Epithelial cell of proximal tubule (primary cell): ENCODE results near the gene LEFTY2. TPM values are rescaled to one million over a fixed set of nuclear protein-coding genes. Genes with fewer than 3 reads are reported as not detected.
"Not testable (repeated sequence)": the region's sequence is repeated elsewhere in the genome, so short reads cannot be mapped to it uniquely, and the experiment has no call there.

ENCODE experiments used
- DNase-seq: peaks from one replicate; pipeline ENCODE4 v3.0.0-alpha.2; 2011; ENCODE audit warnings: low read depth
- H3K4me3 ChIP-seq: 2 replicates; pipeline ENCODE4 v1.5.1; 2011; ENCODE audit warnings: low read depth, mild to moderate bottlenecking, low read length
- CTCF ChIP-seq: conservative IDR thresholded peaks from 2 replicates; pipeline ENCODE4 v1.5.1; 2012; ENCODE audit warnings: low read depth, mild to moderate bottlenecking, low read length
- total RNA-seq: library from RNA; depleted of rRNA; stranded (reverse); fragments of >200 nt; gene quantifications from 2 replicates; pipeline ENCODE4 v1.2.3, GENCODE V29; 2015

Gene LEFTY2
- total RNA-seq, 1 donor from 2014 or later, result not detected

GRCh38 chr1:225942574-225942973 is 1.6 kb upstream of the LEFTY2 start:
- DNase-seq, result no peak
- TF ChIP-seq CTCF, result no peak

GRCh38 chr1:225941942-225942222 is 862 bp upstream of the LEFTY2 start:
- H3K4me3 ChIP-seq, result no peak overlapping the region
- TF ChIP-seq CTCF, result no peak
- DNase-seq, result no peak

More at GRCh38 chr1:225942574-225942973, 1.6 kb upstream of the LEFTY2 start:
- H3K4me3 ChIP-seq, result no peak overlapping the region

GRCh38 chr1:225940385-225941151 is 452 bp downstream of the LEFTY2 start:
- TF ChIP-seq CTCF, result no peak
- DNase-seq, result no peak
- no peak overlapping the region for H3K4me3 ChIP-seq

- H3K4me3 ChIP-seq, DNase-seq: not testable (repeated sequence)
Observed at GRCh38 chr1:225939939-225940310, 1.1 kb downstream of the LEFTY2 start.

- DNase-seq, H3K4me3 ChIP-seq: not testable (repeated sequence)
Observed at GRCh38 chr1:225939097-225939938, 1.7 kb downstream of the LEFTY2 start.

GRCh38 chr1:225937048-225937968 is 3.7 kb downstream of the LEFTY2 start:
- no peak for TF ChIP-seq CTCF
- DNase-seq, result no peak

GRCh38 chr1:225936523-225936922 is 4.5 kb downstream of the LEFTY2 start:
- no peak for DNase-seq
- no peak overlapping the region for H3K4me3 ChIP-seq
- TF ChIP-seq CTCF, result no peak

More at GRCh38 chr1:225937048-225937968, 3.7 kb downstream of the LEFTY2 start:
- no peak overlapping the region for H3K4me3 ChIP-seq

GRCh38 chr1:225936086-225936485 is 4.9 kb downstream of the LEFTY2 start:
- not testable (repeated sequence) for DNase-seq, H3K4me3 ChIP-seq
